Stimulated activated CD4-positive, alpha-beta T cell treated with anti-CD3 and anti-CD28 coated beads, Interleukin-2, amount 100 ng/mL, for 4 hours (primary cell): ENCODE data around the gene MARK4.

Experiments used
- DNase-seq: peaks from one replicate; pipeline ENCODE4 v3.0.0-alpha.2; 2020; ENCODE audit warnings: low read depth

MARK4 gene

DNA sequence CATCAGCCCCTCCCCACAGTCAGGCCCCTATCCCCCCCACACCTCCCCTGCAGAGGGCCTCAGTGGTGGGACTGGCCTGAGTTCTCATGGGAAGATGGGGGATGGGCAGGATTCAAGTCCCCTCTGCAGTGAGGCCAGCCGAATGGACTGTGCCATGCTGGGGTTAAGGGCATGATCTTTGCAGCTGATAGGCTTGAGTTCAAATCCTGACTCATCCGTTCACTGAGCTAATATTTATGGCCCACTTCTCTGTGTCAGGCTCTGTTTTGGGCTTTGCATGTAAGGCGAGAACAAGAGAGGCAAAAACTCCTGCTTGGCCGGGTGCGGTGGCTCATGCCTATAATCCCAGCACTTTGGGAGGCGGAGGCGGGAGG is 20.7 kb downstream of the MARK4 start:
- no peak for DNase-seq

DNA sequence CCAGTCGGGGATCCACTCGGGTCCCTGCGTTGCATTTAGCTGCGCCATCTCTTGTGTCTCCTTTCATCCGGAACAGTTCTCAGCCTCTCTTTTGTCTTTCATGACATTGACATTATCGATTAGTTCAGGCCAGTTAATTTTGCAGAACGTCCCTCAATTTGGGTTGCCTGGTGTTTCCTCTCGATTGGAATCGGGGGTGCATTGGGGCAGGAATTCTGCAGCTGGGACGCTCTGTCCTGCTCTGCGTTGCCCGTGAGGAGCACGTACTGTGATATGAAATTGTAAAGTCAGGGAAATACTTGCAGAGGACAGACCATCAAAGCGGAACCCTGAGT is 22.4 kb downstream of the MARK4 start:
- no peak for DNase-seq

DNA sequence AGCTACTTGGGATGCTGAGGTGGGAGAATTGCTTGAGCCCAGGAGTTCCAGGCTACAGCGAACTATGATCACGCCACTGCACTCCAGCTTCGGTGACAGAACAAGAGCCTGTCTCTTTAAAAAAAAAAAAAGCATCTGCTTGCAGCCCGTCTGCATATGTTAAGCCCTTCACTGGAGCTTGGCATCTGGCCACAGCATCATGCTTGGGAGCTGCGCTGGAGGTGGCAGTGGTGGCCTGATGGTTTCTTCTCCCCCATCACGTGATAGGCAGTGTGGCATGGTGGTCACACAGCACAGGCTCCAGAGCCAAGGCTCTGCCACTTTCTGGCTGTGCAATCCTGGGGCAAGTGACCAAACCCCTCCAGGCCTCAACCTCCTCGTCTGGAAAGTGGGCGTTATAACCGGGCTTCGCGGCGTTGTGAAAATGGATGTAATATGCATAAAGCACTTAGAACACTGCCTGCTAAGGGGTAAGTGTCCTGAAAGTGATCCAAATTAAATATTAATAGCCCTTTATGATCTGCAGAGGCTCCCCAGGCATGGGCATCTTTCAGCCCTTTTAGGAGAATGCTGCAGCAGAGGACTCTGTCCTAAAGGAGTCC is 24.4 kb downstream of the MARK4 start:
- no peak for DNase-seq

DNA sequence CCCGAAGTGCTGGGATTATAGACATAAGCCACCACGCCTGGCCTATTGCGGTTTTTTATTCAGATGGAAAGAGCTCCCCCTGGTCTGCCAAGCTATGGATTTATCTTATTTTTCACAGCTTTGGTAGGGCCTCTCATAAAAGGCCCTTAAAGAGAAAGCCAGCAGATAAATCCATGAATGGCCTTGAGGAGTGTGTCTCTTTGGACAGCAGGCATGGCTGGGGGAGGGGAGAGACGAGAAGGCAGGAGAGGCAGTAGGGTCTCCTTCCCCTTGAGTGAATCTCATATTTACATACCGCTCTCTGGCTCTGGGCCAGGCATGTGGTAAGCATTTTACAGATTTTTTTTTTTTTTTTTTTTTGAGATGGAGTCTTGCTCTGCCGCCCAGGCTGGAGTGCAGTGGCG is 25.2 kb downstream of the MARK4 start:
- no peak for DNase-seq

DNA sequence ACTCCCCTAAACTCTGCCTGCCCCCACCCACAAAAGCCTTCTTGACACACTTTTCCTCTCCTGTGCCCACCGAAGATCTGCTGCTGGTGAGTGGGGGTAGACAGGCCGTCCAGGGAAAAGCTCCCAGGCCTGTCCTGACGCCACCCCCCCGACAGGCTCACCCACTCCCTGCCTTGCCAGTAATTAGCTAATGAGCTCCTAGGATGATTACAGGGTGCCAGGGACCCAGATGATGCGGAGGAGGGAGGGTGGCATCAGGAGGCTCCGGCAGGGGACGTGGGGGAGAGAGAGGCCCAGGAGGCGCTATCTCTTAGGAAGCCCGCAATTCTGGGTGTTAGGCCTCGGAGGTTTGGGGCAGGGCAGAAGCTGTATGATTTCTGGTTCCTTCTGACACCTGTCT is 27.0 kb downstream of the MARK4 start:
- DNase-seq: no peak

DNA sequence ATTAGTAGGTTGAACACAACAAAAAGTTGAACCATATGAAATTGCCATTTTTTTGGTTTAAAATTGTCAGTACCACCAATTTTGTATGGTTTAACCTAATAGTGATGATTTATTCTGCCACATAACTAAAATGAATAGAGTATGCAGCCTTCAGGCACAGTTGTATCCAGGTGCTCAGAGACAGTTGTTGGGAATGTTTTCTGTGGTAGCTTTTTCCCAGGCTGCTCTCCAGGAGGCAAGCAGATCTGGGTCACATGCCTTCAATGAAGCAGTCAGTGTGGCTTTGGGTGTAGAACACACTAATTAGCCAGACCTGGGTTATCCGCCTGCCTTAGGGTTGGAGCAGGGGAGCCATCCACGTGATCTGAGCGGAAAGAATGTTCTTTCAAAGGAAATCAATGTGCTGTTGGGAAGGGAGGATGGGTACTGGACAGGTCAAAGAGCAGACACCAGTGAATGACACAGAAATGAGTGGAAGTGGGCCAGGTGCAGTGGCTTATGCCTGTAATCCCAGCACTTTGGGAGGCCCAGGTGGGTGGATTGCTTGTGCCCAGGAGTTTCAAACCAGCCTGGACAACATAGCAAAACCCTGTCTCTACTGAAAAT is 28.6 kb downstream of the MARK4 start:
- no peak for DNase-seq

DNA sequence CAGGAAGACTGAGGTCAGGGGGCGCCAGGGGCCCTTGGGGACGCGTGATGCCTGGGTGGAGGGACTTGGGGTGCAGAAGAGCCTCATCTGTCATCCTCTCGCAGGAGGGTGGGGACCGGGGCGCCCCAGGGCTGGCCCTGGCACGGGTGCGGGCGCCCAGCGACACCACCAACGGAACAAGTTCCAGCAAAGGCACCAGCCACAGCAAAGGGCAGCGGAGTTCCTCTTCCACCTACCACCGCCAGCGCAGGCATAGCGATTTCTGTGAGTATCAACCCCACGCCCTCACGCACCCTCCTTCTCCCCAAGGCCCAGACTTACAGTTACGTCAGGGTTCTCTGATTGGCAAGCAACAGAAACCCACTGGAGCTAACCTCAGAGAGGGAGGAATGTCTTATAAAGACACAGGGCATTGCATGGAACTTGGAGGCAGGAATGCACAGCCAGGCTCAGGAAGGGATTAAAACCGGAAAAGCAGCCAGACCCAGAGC is 29.4 kb downstream of the MARK4 start:
- DNase-seq: no peak

DNA sequence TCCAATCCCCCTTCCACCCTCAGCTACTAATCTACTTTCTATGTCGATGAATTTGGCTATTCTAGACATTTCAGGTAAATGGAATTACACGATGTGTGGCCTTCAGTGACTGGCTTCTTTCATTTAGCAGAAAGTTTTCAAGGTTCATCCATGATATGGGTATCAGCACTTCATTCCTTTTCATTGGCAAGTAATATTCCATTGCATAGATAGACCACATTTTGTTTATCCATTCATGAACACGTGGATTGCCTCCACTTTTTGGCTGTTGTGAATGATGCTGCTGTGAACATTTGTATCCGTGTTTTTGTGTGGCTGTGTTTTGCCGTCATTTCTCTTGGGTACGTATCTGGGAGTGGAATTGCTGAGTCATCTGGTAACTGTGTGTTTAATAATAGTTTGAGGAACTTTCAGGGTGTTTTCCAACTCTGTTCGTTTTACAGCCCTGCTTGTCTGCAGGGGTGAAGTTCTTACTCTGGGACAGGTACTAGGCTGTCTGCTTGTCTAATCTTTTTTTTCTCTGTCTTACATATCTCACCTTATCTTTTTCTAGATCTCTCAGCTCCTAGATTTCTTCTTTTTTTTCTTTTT is 32.5 kb downstream of the MARK4 start:
- no peak for DNase-seq

DNA sequence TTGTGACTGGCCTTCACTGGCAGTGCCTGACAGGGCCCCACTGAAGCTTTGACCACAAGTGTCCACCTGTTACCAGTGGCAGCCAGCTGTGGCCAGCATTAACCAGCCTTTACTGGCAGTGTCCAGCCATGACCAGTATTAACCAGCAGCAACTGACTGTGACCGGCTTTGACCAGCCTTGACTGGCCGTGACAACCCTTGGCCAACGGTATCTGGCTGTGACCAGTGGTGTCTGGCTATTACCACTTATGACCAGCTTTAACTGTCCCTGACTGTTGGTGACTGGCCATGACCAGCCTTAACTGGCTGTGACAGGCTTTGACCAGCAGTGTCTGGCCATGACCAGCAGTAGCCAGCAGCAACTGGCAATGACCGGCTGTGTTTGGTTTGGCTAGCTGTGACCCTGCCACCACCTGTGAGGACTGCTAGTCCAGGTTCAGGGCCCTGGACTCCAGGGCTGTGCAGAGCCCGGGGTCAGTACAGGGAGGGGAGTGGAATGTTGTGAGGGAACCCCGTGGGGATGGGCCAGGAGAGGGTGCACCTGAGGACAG is 39.4 kb downstream of the MARK4 start:
- no peak for DNase-seq

DNA sequence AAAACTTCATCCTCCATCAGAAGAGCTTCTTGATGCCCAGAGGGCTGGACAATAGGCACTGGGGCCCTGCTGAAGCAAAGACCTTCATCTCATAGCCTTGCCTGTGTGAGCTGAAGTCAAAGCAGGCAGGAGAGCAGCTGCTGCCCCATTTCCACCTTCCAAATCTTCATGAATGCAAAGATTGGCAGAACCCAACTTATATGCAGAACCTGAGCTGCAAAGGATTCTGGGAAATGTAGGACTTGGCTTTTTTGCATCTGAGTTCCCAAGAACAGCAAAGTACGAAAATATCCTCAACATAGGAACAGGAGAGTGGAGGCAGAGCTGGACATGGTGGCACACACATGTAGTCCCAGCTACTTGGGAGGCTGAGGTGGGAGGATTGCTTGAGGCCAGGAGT is 40.8 kb downstream of the MARK4 start:
- DNase-seq: no peak

DNA sequence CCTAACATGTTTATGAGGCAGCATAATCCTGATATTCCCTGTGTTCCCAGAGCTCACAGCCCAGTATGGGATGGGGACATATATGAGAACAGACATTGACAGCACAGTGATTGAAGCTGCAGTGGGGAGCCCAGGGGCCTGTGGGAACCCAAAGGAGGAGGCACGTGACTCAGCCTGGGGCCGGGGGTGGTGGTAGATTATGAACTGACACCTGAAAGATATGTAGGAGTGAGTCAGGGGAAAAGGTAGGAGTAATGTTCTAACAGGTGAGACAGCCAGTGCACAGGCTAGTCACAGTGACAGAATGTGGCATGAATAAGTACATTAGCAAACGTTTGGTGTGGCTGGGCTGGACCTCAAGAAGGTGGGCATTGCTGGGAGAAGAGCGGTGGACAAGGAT is 42.6 kb downstream of the MARK4 start:
- no peak for DNase-seq

DNA sequence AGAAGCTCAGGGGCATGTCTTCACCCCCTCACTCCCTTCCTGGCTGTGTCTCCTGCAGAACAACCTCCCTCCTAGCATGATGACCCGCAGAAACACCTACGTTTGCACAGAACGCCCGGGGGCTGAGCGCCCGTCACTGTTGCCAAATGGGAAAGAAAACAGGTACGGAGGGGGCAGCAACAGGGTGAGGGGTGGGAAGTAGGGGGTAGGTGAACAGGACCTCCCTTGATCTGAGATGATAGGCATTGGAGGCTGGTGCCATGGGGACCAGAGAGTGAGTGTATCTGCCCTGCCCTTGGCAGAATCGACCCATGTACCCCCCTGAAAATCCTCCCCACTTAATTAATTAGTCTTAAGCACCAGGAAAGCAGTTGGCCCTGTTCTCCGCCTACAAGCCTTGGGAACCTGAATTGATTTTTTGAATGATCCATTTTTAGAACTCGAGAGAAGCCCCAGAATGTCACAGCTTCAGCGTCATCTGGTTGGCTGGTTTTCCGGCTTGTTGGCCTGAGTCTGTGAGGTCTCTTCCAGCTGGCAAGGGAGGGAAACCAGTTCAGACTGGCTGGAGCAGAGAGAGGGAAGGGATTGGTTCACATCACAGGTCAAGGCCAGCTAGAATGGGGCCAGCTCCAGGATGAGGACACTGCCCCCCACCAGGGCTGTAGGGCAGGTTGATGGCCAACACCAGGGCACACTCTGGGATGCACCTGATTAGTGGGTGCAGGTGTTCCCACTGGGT is 43.4 kb downstream of the MARK4 start:
- DNase-seq: no peak

DNA sequence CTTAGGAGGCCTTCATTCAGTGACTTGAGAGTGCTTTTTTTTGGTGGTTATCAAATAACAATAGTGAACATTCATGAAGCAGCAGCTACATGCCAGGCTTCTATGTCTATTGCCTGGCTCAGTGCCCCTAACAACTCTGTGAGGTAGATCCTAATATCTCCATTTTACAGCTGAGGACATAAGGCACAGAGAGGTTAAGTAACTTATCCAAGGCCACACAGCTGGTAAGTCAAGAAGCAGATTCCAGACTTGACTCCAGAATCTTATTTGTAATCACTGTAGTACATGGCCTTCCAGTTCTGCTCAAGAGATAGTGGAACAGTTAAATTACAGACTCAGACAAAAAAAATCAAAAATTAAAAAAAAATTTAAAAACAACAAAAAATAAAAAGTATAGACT is 44.8 kb downstream of the MARK4 start:
- no peak for DNase-seq

DNA sequence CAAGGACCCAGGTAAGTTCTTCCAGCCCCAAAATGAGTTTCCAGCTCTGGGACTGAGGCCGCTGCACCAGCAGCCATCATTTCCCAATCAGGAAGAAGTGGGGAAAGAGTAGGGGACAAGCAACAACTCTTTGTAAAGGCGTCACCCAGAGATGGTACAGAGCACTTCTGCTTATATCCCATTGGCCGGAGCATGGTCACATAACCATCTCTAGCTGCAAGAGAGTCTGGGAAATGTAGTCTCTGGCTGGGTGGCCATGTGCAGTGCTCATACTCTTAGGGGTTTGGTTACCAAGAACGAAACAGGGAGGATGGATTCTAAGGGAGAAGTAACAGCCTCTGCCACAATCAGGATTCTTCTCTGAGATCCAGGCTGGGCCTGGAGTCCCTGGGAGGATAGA is 45.3 kb downstream of the MARK4 start:
- DNase-seq: no peak

DNA sequence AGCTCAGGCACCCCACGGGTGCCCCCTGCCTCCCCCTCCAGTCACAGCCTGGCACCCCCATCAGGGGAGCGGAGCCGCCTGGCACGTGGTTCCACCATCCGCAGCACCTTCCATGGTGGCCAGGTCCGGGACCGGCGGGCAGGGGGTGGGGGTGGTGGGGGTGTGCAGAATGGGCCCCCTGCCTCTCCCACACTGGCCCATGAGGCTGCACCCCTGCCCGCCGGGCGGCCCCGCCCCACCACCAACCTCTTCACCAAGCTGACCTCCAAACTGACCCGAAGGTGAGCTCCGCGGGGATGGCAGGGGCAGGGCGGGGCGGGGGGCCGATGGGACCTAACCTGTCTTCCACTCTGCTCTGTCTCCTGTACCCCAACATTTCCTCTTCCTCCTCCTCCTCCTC is 46.6 kb downstream of the MARK4 start:
- DNase-seq: no peak

DNA sequence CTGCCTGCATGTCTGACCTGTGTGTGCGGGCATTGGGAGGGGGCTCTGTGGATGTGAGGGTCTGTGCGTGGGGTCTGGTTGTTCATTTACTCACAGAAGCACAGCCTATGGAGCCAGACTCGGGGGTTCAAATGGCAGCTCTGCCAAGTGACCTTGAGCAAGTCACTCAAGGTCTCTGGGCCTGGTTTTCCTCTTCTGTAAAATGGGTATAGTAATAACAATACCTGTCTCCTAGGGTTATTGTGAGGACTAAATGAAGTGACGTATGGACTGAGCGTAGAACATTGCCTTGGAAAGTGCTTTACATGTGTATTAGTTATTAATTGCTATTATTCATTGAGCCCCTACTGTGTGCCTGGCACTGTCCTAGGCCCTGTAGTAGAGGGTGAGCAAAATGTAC is 47.2 kb downstream of the MARK4 start:
- DNase-seq: no peak

DNA sequence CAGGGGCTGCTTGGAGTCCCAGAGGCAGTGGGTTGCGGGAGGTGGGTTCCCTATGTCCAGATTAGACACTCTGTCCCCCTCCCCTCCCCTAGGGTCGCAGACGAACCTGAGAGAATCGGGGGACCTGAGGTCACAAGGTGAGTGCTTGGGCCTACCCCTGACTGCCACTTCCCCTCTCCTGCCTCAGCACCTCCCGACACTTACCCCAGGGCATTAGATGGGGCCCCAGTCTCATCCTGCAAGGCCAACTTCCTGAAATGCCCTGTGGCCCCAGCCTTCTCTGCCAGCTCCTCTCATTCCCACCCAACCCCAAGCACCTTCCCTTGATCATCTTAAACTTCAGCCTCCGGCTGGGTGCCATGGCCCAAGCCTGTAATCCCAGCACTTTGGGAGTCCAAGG is 48.6 kb downstream of the MARK4 start:
- no peak for DNase-seq

DNA sequence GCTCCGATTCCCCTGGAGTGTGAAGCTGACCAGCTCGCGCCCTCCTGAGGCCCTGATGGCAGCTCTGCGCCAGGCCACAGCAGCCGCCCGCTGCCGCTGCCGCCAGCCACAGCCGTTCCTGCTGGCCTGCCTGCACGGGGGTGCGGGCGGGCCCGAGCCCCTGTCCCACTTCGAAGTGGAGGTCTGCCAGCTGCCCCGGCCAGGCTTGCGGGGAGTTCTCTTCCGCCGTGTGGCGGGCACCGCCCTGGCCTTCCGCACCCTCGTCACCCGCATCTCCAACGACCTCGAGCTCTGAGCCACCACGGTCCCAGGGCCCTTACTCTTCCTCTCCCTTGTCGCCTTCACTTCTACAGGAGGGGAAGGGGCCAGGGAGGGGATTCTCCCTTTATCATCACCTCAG is 51.3 kb downstream of the MARK4 start:
- no peak for DNase-seq

DNA sequence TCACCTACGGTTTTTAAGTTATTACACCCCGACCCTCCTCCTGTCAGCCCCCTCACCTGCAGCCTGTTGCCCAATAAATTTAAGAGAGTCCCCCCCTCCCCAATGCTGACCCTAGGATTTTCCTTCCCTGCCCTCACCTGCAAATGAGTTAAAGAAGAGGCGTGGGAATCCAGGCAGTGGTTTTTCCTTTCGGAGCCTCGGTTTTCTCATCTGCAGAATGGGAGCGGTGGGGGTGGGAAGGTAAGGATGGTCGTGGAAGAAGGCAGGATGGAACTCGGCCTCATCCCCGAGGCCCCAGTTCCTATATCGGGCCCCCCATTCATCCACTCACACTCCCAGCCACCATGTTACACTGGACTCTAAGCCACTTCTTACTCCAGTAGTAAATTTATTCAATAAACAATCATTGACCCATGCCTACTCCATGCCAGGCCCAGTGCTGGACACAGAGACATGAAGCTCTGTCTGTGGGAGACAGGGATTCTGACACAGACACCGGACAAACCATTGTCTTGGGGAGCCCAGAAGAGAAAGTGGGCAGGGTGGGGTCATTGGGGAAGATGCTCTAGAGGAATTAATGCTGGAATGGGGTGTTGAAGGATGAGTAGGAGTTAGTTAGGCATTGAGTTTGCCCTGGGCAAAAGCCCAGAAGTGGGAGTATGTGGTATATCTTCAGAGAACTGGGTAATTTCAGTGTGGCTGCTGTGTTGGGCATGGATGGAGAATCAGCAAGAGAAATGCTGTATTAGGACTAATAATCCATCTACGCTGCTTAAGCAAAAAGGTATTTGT is 52.4 kb downstream of the MARK4 start:
- DNase-seq: no peak

DNA sequence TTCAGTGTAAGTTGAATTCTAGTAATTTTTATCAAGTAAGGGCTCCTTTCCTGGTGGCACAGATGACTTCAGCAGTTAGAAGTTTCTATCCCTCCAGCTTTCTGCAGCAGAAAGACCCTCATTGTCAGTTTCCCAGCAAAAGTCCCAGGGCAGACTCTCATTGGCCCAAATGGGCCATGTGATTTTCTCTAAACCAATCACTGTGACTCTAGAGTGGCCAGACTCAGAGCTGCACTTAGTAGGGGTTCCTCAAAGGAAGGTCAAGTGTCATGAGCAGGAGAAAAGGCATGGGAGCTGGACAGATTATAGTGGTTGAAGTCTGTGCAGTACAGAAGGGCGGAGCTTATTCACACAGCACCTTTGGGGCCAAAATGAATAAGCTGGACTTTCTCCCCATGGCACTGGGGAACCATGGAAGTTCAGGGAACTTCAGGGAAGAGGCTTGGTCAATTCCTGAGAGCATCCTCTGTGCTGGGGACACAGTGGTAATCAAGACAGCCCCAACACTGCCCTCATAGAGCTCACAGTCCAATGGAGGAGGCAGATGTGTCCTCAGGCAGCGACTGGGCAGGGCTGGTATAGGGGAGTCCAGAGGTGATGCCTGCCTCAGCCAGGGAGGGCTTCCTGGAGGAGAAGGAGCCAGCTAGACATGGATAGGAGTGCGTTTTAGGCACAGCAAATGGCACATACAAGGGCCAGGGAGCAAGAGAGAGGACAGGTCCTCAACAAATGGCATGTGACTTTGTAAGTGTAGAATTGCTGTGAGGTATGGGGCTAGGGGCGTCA is 53.3 kb downstream of the MARK4 start:
- no peak for DNase-seq

DNA sequence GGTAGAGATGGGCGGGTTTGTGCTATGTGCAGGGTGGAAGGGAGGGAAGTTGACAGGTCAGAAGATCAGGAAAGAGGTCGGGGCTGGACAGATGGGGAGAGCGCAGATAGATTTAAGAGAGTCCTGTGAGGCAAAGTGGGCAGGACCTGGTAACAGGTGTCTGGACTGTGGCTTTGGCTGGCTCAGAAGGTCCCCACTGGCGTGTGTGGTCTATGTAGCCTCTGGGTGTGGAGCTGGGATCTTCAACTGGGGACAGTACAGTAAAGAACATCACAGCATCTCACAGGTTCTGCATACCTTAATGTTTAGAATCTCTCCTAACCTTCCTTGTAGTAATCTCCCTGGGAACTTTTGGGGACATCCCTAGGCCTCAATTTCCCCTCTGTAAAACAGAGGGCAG is 53.9 kb downstream of the MARK4 start:
- DNase-seq: no peak

DNA sequence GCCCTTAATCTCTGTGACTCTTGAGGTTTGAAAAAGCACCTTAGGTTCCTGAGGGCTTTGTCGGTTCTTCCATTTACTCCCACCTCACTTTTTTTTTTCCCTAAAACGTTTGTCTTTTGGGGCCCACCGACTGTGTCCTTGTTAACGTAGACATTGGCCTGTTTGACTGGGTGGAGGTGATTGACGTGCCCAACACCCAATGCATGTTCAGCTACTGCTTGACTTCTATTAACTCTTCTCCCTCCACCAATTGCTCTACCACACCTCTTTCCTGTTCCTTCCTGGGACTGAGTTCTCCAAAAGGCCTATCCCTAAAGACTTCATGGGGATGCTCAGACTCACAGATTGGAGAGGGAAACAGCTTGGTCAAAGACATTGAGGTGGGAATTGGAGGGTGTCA is 54.4 kb downstream of the MARK4 start:
- no peak for DNase-seq
